Activated CD8-positive, alpha-beta memory T cell treated with anti-CD3 and anti-CD28 coated beads for 24 hours (primary cell): ENCODE results near the gene ELMOD3.
A peak's percentile ranks its signal among the peaks of the same experiment; 100 is the strongest.
"Not testable (repeated sequence)": the region's sequence is repeated elsewhere in the genome, so short reads cannot be mapped to it uniquely, and the experiment has no call there.

Experiments used
- DNase-seq: peaks from one replicate; pipeline ENCODE4 v3.0.0-alpha.2; 2020

ELMOD3 gene

DNA sequence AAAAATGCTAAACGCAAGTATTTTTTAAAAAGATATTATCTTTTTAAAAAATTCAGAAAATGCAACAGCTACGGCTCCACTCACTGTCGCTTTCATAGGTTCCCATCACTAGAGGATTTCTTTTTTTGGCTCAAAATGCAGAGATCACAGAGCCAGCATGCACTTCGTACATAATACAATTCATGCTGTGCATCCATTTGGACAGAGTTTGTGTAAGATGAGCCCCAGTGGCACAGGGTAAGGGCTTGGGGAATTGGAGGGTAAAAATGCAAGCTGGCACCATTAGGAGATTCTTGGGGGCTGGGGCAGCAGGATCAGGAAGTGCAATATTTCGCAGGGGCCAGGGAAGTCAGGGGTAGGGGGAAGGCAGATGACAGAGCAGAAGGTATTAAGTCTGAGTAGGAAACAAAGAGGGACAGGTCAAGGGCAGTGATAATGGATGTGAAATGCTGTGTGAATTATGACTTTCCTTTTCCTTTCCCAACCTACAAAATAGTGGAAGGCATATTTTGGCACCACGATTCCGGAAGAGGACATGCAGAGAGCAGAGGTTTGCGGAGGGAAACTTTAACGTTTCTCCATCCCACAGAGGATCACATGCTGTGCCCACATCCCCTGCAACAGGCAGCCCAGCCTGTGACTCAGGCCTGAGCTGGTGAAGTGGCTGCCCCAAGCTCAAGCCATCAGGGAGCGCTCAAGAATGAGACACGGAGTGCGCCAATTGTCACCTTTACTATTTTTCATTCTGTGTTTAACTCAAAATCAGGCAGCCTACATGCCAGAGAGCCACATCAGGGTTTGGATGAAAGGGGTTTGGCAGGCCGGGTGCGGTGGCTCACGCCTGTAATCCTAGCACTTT lies 50.9 kb downstream of the ELMOD3 start:
- peak; percentile 81 for DNase-seq

DNA sequence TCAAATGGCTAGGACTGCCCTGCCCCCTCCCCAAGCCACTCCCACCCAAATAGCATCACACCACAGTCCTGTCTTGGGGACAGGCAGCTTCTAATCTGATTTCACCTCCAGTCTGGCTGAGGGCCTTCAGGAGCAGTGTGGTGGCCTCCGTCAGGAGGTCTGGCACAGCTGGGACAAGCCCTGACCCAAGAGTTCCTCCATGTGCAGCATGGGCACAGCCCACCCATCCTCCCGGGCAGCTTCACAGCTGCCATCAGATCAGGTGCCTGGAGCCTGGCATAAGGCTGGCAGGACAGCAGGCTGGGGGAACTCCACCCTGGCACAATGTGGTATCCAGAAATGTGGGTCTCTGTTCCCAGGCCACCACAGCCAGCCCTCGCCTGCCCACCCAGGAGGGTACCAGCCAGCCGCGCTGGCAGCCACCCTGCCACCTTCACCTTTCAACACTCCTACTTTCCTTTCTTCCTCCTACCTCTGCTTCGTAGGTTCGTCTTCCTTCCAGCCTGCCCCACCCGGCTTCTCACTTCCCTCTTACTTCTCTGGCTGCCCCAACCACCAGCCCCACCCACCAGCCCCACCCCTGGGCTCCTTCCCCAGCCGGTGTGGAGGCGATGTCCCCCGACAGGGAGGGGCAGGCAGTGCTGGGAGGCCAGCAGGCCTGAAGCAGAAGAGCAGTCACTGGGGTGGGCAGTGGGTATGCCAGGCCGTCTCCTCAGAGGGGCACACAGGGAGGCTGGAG lies 55.4 kb downstream of the ELMOD3 start, which contains the start of gene CAPG:
TSS of gene CAPG (minus strand) at position 522 of the 739 bp plus-strand sequence. CDS start 8,221 bp downstream, outside the sequence.
- peak; percentile 74 for DNase-seq

DNA sequence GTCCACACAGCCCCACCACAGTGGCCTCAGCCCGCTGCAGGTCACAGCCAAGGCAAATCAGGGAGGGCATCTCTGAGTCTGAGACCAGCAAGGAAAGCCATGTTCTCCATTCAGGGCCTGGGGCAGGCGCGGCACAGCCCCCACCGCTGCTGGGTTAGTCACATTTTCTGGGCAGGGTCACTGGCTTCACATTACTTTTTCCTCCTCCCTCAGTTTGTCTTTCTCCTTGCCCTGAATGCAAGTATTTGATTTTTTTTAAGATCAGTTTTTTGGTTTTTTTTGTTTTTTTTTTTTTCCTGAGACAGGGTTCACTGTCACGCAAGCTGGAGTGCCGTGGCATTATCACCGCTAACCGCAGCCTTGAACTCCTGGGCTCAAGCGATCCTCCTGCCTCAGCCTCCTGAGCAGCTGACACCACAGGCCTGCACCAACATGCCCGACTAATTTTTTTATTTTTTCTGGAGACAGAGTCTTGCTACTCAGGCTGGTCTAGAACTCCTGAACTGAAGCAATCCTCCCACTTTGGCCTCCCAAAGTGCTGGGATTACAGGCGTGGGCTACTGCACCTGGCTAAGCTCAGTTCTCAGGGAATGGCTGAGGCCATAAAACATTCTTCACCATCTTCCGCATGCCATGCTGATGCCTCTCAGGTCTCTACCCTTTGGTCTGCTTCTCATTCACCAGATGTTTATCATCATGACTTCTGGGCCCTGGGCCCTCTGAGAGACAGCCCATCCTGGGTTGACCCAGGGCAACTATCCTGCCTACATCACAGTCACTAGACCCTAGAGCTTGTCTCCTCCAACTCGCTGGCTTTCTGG lies 56.2 kb downstream of the ELMOD3 start:
- no peak for DNase-seq

DNA sequence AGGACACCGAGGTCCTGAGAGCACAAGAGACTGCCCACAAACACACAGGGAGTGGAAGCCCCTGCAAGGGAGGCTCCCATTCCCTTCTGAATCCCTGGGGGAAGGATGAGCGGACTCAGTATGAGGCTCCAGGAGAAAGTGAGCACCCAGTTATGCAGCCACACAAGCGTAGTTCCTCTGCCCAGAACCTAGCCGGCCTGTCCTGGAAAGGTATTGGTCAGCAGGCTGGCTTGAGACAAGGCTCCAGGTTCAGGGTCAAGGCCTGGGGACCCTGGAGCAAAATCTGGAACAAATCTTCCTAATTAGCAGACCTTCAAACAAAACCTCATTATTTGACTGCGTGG lies 56.8 kb downstream of the ELMOD3 start:
- DNase-seq: no peak

DNA sequence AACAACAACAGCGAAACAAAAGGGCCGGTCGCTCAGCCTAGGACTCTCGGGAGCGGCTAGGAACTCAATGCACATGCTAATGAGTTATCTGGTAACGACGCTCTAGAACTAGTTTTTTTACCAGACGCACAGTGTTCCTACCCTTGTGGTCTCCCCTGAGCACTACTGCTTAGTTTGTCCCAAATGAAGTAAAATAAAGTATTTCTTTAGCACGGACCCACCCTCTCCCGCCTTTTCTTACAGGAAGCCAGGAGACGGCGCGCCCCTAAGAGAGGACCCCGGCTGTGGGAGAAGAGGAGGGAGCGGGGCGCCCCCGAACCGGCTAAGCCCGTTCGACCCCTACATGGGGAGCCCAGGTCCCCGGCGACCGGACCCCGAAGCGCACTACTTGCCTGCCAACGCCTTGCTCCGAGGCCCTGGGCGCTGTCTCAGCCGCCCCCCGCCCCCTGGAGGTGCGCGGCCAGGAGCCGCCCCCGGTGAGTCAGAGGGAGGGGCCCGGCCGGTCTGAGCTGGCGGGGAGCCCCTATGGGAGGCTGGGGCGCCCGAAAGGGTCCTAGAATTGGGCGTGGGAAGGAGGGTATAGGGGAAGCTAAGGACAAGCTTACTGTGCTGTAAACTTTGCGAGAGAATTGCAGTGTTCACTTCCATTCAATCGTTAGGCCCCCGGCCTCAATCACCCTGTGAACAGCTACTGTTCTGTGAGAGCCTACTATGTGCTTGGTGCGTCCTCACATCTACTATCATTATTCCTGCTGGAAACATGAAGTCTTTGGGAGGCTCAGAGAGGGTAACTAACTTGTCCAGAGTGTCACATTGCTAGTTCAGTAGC lies 59.2 kb downstream of the ELMOD3 start:
- DNase-seq: peak; percentile 81

DNA sequence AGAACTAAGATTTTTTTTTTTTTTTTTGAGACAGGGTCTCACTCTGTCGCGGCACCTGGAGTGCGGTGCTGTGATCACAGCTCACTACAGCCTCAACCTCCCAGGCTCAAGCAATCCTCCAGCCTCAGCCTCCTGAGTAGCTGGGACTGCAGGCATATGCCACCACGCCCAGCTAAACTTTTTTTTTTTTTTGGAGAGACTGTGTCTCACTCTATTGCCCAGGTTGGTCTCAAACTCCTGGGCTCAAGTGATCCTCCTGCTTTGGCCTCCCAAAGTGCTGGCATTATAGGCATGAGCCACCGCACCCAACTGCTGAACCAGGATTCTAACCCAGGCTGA lies 59.8 kb downstream of the ELMOD3 start:
- DNase-seq: not testable (repeated sequence)

DNA sequence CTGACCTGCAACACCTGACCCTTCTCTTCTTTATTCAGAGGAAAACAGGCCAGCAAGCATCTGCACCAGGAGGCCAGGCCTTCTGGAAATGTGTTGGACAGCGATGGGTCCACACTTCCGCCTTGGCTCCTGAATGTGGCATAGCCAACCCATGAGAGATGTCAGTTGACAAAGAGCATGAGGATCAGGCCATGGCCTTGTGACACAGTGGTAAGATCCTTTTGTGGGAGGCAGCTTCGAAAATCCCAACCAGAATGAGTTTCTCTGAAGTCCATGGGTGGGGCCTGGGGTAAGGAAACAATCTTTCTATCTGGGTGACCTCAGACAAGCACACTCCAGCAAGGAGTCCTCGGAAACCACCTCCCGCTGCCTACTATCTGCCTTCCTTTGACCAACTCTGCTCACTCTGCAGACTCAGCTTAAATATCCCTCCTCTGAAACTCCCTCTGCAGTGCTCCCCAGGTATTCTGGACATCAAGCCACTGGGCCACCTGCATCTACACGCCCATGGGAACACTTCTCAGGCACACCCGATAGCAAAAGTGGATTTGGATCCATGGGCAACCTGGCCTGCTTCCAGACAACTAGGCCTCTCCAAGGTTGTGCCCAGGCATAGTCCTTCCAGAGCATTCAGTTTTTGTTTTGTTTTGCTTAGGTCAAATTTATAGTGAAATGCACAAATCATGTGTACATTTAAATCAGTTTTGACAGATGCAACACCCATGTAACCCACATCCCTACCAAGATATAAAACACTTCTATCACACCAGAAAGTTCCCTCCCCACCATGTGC lies 60.4 kb downstream of the ELMOD3 start:
- no peak for DNase-seq

DNA sequence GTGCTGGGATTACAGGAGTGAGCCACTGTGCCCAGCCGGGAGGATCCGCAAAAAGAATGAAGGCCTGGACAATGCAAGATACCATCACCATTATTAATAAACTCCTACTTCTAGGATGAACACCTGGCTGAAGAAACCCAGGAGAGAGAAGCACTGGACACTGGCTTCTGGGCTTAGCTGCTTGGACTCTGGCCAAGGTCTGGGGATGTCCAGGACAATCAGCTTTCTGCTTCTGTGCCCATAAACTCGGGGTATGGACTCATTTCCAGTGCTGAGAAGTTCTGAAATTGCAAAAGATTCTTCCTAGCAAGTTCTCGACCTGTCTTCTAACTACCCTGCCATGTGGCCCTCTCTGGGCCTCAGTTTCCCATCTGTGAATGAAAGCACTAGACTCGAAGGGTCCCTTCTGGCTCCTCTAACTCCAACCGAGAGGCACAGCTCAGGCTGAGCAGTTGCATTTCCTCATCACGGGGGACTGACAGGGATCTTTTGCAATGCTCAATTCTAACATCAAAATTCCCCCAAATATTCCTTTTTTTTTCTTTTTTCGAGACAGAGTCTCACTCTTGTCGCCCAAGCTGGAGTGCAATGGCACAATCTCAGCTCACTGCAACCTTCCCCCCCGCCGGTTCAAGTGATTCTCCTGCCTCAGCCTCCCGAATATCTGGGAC lies 61.5 kb downstream of the ELMOD3 start:
- DNase-seq: no peak

DNA sequence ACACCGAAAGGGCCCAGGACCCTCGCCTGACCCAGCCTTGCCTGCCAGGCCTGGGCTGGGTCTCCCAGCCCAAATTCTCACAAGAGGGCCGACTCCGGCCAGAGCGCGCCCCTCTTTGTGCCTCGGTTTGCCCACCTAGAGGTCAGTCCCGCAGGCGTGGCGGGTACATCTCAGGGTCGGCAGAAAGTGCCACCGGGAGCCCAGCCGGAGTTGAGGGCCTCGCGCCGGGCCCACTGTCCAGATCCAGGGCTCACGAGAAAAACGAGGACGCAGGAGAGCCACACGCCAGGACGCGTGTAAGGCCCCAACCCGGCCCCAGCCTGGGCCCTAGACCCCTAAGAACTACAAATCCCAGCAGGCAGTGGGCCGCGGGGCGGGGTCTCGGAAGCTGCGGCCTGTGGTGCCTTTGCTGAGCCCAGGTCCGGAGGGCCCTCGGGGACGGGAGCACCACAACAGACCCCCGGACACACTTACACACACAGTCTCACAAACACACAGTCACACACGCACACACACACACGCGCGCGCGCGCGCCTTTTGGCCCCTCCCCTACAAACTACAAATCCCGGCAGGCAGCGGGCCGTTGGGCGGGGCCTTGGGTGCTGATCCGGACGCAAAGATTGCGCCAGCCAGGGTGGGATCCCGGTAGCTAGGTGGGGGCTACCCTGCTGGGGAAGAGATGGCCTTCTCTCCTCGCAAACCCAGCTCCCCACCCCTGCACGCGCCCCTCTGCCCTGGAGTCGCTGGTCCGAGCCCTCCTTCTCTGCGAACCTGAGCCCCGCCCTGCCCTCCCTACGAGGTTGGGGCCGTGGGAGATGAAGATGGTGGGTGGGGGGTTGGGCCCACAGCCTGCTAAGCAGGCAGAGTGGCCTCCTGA lies 63.8 kb downstream of the ELMOD3 start, which contains the start of gene SH2D6:
TSS of gene SH2D6 (plus strand) at position 583 of the 877 bp plus-strand sequence. CDS start 10,752 bp downstream, outside the sequence.
- peak; percentile 96 for DNase-seq

DNA sequence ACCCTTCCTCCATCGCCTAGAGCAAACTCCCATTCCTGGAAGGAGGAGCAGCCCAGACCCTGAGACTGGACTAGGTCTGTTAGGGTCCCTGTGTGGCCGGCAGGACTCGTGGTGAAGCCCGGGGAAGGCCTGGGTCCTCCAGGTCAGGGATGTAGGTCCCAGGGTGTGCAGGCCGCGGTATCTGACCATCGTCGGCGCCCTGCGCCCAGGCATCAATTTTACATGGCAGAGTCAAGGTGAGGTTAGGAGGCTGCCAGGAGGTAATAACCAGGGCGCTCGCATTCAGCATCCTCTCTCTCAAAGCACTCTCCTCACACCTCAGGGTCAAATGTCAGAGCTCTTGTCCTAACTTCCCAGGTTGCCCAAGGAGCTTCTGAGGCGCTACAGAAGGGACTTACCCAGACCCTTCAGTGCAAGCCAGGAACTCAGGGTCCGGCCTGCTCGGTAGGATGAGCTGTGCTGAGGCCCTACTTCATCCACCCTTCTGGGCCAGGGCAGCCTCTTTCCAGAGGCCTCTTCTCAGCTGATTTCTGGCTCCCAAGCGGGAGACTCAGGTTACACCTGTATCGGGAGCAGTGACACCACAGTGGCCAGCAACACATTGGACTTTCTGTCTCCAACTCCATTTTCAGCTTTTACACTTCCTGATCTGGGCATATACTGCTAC lies 64.6 kb downstream of the ELMOD3 start:
- no peak for DNase-seq

DNA sequence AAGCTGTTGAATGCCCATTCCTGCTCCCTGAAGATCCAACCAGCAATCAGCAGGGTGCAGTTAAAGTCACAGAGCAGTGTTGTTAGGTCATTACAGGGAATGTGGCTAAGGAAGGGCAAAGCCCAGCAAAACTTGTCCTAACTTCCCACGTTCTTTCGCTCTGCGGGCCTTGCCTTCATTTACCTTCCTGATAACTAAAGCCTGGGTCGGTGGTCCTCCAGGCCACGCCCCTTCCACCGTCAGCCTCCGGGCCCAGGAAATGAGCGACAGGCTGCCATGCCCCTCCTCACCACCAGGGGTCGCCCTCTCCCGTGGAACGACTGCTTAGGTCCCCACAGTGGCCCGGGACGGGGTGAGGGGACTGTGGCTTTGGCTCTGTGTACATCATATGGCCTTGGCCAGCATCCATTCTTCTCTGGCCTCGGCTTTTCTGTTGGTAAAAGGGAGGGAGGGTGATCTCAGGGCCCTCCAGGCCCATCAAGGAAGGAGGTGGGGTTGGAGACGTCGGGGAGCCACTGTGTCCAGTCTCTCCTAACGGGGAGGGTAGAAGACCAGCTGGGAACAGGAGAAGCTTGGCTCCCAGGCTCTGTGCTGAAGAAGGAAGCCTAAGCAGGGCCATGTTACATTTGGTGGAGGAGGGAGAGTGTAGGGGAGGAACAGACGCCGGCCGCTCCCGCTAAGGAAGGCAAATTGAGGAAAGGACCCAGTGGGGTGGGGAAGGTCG lies 66.1 kb downstream of the ELMOD3 start:
- peak; percentile 99 for DNase-seq

DNA sequence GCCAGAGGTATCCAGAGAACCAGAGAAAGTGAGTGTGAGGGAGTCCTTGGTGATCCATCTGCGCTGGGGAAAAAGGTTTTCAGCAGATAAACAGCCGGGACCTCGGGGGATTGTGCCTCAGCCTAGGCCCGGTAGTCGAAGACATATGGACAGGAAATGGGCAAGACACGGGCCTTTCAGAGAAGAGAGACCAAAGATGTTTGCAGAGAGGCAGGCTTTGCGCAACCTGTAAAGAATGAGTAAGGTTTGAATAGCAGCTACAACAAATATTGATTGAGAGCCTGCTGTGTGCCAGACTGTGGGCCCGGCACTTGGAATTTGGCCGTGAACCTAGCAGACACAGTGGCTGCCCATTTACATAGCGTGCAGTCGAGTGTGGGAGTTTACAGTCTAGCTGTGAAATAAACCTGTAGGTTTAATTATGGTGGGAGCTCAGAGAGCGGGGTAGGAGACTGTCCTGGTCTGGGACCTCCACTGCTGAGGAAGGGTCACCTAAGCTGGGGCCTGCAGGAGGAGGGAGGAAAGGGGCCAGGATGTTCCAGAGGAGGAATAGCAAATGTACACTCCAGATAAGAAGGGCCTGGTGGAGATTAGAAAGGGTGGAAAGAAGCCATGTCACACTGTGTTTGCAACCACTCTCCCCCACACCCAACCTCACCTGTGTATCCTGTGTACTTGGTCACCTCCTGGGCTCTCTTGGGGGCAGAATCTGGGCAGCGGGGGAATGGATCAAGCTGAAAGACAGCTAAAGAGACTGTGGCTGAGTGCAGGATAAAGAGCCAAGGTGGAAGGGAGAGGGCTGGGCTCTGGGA lies 66.9 kb downstream of the ELMOD3 start:
- no peak for DNase-seq

DNA sequence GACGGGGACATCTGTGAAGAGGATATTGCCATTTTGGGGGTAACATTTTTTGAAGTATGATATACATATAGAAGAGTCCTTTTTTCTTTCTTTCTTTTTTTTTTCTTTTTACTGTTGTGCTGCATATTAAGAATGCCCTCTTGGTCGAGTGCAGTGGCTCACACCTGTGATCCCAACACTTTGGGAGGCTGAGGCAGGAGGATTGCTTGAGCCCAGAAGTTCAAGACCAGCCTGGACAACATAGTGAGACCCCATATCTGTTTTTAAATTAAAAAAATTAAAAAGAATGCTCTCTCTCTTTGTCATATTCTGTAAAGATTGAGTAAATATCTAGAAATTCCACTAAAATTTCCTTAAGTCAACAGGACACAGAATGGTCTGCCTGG lies 67.5 kb downstream of the ELMOD3 start:
- no peak for DNase-seq

DNA sequence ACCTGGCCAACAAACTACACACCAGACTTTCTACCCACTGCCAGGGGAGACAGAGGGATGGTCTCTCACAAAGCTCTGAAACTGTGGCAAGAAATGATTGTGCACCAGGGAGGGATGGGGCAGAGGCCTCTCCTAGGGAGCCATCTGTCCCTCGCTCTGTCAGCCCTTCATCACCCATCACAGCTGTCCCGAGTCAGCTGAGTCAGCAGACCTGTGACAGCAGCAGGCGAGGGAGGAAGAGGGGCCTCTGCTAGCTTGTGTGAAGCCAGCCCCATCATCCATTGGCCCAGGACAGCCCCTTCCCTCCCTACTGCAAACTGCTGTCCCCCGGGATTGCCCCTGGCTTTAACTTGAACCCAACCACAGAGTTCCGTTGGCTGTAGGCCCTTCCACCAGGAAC lies 69.0 kb downstream of the ELMOD3 start:
- no peak for DNase-seq

DNA sequence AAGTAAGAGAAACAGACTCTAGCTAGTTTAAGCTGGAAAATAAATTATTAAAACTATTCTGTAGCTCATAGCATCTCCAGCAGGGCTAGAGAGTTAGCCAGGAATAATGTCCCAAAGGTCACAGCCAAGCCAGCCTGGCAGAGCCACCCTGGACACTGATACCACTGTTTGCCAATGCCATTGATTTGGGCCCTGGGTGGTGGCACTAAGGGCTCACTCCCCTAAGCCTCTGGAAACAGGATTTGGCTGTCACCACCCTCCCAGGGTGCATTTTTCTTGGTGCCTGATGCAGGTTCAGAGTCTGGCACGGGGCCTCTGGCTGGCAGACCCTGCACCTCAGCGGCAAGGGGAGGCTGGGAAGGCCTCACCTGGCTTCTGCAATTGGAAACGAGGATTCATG lies 71.0 kb downstream of the ELMOD3 start:
- no peak for DNase-seq

DNA sequence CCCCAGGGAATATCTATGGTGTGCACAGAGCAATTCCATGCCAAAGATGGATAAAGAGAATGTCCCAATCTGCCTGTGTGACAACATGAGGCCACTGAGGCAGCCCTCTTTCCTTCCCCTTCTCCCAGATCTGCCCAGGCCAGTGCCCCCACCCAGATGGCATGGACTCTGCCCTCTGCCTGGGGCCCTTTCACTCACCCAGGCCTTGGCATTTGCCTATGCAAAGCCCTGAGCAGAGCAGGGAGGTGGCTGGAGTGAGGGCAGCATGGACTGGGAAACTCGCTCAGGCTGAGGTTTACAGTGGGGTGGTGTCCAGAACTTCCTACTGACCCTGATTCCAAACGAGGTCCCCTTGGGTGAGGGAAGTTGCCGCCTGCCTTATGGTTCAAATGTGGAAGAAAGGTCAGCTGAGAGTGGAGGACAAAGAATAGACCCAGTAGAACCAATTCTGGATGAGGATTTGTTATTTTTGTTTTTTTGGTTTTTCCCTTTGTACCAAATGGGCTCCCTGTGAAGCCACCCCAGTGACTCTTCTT lies 72.8 kb downstream of the ELMOD3 start:
- DNase-seq: no peak

DNA sequence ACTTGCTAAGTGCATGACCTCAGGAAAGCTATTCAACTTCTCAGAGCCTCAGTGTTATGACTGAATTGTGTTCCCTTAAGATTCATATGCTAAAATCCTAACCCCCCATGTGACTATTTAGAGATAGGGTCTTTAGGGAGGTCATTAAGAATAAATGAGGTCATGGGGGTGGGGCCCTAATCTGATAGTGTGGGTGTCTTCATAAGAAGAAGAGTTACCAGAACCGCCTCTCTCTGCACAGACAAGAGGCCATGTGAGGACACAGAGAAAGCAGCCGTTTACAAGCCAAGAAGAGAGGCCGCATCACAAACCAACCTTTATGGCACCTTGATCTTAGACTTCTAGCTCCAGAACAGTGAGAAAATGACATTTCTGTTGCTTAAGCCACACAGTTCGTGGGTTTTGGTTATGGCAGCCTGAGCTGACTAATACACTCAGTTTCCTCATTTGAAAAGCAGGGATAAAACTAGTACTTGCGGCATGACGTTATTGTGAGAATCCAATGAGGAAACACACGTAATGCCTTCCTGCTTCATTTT lies 73.8 kb downstream of the ELMOD3 start:
- no peak for DNase-seq
